LNCAP (cell line): ENCODE data around the gene CARMIL3.

Source experiments
- CTCF ChIP-seq: fragments of 450-650 bp; IDR thresholded peaks from 2 replicates; pipeline ENCODE4 v1.5.1; 2017; ENCODE audit warnings: mild to moderate bottlenecking

Gene CARMIL3

GRCh38 chr14:24102357-24103048, 50.7 kb downstream of the CARMIL3 start:
- no peak for TF ChIP-seq CTCF

GRCh38 chr14:24103451-24103850, 51.6 kb downstream of the CARMIL3 start:
- no peak for TF ChIP-seq CTCF

- TF ChIP-seq CTCF = no peak
These were observed 55.0 kb downstream of the CARMIL3 start for GRCh38 chr14:24106672-24107271.

GRCh38 chr14:24108336-24108874, 56.6 kb downstream of the CARMIL3 start:
- no peak for TF ChIP-seq CTCF

- no peak for TF ChIP-seq CTCF
These were observed 58.3 kb downstream of the CARMIL3 start for GRCh38 chr14:24110060-24110459.

GRCh38 chr14:24110523-24110922, 58.7 kb downstream of the CARMIL3 start:
- no peak for TF ChIP-seq CTCF

- TF ChIP-seq CTCF = no peak
These were observed 61.6 kb downstream of the CARMIL3 start for GRCh38 chr14:24113379-24113800.
